Measurements from ENCODE around the gene RNF11.
"Not testable (repeated sequence)": the region's sequence is repeated elsewhere in the genome, so short reads cannot be mapped to it uniquely, and the experiment has no call there.

RNF11 gene

DNA sequence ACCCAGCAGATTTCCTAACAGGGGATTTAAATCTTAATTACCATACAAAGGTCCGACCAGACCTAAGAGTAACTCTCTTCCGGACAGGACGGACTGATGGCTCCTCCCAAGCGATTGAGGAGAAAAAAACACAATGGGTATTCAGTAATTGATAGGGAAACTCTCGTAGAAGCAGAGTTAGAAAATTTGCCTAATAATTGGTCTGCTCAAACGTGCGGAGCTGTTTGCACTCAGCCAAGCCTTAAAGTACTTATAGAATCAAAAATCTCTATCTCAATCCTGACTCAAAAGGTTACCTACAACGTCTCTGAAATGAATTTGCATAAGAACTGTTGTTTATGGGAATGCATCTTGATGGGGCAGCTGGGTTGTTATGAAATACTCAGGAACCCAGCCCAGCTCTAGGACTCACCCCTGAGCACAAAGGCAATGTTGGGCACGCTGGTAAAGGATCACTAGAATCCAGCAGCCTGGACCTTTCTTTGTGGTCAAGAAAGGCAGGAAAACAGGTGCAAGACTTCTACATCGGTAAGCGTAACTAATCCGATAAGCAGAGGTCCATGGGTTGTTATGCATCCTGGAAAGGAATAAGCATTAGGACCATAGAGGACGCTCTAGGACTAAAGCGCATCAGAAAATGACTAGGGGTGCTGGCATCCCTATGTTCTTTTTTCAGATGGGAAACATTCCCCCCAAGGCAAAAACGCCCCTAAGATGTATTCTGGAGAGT, 8.7 kb upstream of the RNF11 start:
- DNase-seq (ENCODE audit: low read depth): not testable (repeated sequence)

DNA sequence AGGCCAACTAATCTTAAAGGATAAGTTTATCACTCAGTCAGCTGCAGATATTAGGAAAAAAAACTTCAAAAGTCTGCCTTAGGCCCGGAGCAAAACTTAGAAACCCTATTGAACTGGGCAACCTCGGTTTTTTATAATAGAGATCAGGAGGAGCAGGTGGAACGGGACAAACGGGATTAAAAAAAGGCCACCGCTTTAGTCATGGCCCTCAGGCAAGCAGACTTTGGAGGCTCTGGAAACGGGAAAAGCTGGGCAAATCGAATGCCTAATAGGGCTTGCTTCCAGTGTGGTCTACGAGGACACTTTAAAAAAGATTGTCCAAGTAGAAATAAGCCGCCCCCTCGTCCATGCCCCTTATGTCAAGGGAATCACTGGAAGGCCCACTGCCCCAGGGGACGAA, 7.6 kb upstream of the RNF11 start:
- not testable (repeated sequence) for DNase-seq (ENCODE audit: low read depth)

DNA sequence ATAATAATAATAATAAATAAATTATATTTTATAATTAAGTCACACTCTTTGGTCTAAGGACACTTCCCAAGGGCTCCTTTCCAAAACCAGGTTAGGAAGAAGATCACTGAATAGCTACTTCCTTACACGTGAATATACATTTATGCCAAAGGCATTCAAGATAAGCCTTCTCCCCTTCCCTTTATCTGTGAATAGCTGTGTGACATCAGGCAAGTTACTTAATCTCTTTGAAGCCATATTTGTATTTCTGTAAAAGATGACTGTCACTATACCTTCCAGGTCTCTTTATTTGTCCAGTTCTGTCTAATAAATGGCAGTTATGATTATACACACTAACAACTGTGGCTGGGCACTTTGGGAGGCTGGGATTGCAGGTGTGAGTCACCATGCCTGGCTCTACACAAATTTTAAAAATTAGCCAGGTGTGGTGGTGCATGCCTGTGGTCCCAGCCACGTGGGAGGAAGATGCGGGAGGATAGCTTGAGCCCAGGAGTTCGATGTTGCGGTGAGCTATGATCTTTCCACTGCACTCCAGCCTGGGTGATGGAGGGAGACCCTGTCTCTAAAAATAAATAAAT, 5.5 kb upstream of the RNF11 start:
- DNase-seq (ENCODE audit: low read depth): no peak

DNA sequence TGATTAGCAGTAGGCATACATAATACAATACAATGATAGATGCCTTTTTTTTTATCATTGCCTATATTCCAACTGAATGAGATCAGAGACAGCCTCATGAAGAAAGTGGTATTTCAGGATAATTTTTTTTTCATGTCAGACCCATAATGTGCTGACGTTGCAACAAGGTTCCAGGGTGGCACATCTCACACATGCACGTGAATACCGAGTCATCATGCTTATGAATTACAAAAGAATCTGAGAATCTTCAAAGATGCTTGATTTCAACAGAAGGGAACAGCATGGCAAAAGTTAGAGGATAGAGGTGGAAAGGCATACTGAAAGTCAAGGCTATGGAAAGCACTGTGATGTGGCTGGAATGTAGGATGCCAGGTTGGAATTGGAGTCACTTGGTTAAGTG, 5.0 kb upstream of the RNF11 start:
- no peak for DNase-seq (ENCODE audit: low read depth)

DNA sequence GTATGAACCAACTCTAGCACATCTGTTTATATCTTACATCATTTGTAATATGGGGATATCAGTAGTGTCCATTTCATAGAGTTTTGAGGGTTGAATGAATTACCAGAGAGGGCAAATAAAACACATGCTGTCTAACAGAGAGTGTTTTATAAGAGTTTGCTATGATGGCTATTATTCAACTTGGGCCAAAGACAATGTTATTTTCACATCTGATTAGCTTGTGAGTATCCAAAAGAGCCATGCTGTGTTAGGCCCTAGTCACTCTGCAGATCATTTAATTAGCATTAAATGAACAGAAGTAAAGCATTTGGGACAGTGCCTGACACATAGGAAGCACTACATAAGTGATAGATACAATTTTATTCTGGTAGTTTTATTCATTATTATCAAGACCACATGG, 4.2 kb upstream of the RNF11 start:
- DNase-seq (ENCODE audit: low read depth): no peak

DNA sequence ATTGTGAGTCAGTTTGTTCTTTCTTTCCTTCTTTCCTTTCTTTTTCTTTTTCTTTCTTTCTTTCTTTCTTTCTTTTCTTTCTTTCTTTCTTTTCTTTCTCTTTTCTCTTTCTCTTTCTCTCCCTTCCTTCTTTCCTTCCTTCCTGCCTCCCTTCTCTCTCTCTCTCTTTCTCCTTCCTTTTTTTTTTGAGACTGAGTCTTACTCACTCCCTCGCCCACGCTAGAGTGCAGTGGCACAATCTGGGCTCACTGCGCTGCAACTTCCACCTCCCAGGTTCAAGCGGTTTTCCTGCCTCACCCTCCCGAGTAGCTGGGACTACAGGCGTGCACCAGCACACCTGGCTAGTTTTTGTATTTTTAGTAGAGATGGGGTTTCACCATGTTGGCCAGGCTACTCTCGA, 1.8 kb upstream of the RNF11 start:
- DNase-seq (ENCODE audit: low read depth): not testable (repeated sequence)

DNA sequence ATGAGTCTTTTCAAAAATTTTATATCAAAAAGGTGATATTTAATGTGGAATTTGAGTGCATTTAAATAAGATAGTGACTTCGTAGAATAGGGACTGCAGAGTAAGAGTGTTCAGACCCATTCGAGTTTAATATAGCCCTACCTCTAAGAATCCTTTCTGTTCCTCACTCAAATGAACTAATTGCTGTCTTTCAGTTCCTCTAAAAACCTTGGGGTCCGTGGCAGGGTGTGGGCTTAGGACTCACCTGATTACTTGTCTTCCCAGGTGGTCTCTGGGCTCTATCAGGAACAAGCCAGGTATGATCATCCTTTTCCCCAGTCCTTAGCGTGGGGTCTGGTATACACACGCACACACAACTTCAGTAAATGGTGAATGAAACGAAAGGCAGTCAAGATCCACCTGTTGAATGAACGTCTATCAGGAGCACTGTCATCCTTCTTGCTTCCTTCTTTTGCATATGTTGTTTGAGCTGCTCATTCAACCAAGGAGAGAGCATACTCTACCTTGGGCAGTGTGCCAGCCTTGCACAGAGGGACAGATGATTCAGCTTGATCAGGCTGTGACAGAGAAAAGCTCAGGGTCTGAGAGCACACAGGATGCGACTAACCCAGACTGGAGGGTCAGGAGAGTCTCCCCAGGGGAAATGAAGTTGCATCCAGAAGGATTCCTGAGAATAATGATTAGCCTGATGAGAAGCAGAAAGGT, 1.2 kb upstream of the RNF11 start:
- peak; percentile 21 for DNase-seq (ENCODE audit: low read depth)

DNA sequence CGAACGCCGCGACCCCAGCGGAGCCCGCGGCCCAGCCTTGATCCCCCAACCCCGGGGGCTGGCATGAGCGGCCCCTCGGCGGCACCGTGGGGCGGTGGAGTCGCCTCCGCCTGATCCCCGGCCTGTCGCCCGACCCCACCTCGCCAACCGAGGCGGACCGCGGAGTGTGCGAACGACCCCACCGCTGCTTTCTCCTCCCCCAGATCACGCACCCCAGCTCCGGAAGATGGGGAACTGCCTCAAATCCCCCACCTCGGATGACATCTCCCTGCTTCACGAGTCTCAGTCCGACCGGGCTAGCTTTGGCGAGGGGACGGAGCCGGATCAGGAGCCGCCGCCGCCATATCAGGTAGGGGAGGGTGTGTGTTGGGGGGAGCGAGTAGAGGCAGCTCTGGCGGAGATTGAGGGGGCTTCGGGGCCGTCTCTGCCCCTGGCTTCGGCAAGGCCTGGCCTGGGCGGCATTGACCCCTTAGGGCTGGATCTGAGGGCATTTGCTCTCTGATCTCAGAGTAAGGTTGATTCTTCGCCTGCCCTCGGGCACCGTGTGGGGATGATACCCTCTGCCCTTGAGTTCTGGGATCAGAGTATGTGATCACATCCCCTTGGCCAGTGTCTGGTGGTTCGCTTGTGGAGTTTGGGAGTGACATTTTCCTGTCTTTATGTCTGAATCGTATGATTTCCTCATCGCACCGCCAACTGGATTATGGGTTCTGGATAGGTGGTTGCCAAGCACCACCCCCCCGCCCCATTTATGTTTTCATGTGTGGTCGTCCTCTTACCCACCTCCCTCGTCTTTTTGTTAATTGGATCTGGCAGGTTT, 668 bp downstream of the RNF11 start:
- DNase-seq (ENCODE audit: low read depth): peak; percentile 26

DNA sequence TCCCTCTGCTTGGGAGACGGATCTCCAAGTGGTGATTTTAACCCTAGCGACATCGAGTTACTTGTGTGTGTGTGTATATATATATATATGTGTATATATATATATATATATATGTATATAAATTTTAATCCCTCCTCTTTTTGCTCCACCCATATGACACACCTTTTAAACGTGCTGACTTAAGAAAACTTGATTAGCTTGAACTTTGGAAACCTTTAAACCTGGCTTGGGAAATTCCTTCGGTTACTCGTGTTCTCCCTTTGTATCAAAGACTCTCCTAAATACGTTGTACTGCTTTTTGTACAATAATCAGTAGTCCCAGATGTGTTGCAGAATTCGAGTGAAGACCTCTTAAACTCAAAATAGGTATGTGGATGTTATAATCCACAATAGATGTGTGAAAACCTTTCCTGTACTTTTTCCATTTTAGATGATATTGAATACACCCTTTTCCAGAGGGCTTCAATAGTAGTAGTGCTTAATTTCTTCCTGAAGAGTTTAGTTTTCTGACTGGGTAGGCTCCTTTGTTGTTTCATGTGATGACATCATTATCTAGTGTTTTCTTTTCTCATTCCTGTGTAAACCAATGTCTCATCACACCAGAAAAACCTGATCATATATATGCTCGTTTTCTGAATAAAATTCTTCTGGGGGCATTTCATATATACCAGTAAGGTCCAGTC, 1.4 kb downstream of the RNF11 start:
- DNase-seq (ENCODE audit: low read depth): no peak

DNA sequence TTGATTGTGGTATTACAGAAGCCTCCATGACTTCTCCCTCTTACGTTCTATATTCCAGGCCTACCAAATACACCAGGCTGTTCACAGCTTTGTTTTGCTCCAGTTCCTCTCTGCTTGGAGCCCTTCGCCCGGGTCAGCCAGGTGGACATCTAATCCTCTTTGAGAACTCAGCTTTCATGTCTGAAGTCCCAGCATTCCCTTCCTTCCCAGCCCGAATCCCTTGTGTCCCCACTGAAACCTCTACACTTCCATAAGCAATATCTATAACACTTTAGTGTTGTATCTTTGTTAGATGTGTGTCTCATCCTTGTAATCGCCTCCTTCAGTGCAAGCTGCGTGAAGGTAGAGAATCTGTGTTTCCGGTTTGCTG, 1.9 kb downstream of the RNF11 start:
- DNase-seq (ENCODE audit: low read depth): no peak

DNA sequence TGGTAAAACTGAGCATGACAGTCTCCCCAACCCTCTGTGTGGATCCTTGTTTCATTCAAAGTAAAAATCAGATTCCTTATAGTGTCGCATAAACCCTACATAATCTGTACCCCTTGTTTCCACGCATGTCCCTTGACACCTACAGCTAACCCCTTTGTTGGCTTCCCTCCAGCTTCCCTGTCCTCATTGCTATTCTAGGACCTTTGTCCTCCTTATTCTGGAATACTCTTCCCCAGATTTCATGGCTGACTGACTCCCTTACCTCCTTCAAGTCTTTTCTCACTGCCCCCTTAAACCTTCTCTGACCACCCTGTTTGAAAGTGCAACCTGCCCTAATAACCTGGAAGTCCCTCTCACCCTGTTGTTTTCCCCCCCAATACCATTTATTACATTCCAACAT, 4.0 kb downstream of the RNF11 start:
- DNase-seq (ENCODE audit: low read depth): no peak

DNA sequence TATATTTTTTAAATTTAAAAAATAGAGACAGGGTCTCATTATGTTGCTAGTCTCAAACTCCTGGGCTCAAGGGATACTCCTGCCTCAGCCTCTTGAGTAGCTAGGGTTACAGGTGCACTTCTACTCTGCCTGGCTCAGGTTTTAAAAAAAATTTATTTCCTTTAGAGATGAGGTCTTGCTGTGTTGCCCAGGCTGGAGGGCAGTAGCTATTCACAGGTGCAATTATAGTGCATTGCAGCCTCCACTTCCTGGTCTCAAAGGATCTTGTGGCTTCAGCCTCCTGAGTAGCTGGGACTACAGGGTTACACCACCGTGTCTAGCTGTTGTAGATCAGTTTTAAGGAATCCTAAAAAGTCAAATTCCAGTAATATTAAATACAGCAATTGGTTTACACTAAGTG, 5.0 kb downstream of the RNF11 start:
- DNase-seq (ENCODE audit: low read depth): no peak

DNA sequence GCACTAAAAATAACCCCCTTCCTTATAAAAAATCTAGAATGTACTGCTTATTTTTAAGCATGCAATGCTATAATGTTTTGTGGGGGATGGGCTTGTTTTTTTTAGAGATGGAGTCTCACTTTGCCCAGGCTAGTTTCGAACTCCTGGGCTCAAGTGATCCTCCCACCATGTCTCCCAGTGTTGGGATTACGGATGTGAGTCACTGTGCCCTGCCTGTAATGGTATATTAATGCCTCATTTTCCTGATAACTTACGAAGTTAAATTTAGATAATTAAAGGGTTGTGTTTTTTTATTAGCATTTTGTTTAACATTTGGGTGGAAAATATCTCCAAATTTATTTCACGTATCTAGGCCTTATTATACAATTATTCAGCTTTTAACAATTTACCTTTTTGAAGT, 6.5 kb downstream of the RNF11 start:
- DNase-seq (ENCODE audit: low read depth): no peak

DNA sequence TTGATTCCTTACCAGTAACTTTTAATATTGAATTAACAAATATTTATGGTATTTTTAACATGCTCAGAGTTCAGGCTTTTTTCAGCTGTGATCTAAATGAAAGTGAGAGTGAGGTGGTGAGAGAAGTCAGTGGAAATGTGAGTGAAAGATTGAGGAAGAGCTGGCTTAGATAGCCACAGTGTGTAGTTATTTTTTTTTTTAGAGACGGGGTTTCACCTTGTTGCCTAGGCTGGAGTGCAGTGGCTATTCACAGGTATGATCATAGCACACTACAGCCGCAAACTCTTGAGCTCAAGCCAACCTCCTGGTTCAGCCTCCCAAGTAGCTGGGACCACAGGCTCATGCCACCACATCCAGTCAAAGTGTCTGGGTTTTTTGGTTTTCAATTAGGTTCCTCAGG, 10.9 kb downstream of the RNF11 start:
- DNase-seq (ENCODE audit: low read depth): no peak

DNA sequence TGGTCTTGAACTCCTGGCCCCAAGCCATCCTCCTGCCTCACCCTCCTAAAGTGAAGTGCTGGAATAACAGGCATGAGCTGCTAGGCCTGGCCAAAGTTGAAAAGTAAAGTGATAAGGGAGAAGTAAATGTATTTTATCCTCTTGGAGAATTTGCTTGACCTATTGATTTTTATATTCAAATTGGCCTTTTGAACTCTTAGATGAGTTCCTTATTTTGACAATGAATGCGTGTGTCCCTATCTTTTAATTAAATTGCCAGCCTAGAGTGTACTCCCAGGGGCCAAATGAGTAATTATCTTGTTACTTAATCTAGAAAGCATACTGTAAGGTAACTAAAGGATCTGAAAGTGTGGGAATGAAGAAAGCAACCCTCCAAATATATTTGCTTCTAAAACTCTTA, 11.4 kb downstream of the RNF11 start:
- no peak for DNase-seq (ENCODE audit: low read depth)

DNA sequence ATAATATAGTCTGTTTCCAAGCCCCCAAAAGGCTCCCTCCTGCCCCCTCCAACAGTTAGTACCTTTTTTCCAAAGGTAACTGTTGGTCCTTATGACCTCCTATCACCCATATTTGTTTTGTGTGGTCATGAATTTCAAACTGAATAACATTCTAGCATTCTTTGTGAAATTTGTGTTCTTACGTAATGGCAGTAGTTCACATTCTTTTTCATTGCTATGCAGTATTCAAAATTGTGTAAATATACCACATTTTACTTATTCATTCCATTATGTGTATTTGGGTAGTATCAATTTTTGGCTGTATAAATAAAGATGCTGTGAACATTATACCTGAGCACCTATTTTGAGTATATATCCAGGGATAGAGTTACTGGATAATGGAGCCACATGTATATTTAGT, 13.4 kb downstream of the RNF11 start:
- no peak for DNase-seq (ENCODE audit: low read depth)

DNA sequence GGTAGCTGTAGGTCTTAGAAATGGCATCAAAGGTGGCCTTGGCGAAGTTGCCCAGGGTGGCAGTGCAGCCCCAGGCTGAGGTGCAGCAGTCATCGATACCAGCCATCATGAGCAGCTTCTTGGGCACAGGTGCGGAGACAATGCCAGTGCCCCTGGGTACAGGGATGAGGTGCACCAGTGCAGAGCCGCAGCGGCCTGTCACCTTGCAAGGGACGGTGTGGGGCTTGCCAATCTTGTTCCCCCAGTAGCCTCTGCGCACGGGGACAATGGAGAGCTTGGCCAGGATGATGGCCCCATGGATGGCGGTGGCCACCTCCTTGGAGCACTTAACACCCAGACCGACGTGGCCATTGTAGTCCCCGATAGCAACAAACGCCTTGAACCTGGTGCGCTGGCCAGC, 14.7 kb downstream of the RNF11 start:
- not testable (repeated sequence) for DNase-seq (ENCODE audit: low read depth)

DNA sequence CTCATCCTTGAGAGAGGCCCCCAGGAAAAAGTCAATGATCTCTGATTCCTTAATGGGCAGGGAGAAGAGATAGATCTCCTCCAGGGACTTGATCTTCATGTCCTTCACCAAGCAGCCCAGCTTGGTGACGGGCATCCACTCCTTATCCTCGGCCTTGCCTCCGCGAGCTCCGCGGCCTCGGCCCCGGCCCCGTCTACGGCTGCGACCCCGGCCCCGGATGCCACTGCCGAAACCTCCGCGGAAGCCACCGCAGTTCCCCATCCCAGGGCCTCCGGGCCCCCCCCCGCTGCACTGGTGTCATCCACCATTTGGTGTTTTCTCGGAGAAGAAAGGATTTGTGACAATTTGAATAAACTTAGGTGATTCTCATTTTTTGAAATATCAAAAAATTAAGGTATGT, 15.1 kb downstream of the RNF11 start:
- not testable (repeated sequence) for DNase-seq (ENCODE audit: low read depth)

DNA sequence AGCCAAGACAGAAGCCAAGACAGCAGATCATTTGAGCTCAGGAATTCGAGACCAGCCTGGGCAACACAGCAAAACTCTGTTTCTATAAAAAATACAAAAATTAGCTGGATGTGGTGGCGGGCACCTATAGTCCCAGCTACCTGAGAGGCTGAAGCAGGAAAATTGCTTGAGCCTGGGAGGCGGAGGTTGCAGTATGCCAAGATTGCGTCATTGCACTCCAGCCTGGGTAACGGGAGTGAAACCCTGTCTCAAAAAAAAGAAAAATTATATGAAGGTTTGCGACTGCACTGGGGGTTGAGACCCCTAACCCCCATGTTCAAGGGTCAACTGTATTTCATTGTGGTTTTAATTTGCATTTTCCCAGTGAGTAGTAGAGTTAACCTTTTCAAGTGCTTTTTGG, 16.3 kb downstream of the RNF11 start:
- DNase-seq (ENCODE audit: low read depth): no peak

DNA sequence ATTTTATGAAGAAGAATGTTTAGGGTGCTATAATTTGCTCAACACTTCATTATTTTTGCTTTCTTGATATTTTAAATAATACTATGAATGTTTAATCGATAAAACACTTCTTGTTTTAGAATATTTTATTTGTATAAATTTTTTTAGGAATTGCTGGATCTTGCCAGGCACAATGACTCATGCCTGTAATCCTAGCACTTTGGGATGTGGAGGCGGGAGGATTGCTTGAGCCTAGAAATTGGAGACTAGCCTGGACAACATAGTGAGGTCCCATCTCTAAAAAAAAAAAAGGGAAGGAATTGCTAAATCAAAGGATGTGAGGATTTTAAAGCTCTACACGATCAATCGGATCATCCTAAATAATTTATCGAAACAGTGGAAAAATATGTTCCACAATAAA, 17.6 kb downstream of the RNF11 start:
- DNase-seq (ENCODE audit: low read depth): no peak

DNA sequence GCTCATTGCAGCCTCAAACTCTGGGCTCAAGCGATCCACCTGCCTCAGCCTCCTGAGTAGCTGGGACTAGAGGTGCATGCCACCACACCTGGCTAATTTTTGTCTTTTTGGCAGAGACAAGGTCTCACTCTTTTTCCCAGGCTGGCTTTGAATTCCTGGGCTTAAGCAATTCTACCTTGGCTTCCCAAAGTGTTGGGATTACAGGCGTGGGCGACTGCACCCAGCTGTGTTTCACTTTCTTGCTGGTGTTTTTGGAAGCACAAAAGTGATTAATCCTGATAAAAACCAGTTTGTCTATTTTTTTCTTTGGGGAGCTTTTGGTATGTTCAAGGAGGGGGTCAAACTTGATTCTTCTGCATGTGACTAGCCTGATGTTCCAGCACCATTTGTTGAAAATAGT, 19.3 kb downstream of the RNF11 start:
- no peak for DNase-seq (ENCODE audit: low read depth)
